ENCODE results near the gene ARMH1.

ARMH1 gene

DNA sequence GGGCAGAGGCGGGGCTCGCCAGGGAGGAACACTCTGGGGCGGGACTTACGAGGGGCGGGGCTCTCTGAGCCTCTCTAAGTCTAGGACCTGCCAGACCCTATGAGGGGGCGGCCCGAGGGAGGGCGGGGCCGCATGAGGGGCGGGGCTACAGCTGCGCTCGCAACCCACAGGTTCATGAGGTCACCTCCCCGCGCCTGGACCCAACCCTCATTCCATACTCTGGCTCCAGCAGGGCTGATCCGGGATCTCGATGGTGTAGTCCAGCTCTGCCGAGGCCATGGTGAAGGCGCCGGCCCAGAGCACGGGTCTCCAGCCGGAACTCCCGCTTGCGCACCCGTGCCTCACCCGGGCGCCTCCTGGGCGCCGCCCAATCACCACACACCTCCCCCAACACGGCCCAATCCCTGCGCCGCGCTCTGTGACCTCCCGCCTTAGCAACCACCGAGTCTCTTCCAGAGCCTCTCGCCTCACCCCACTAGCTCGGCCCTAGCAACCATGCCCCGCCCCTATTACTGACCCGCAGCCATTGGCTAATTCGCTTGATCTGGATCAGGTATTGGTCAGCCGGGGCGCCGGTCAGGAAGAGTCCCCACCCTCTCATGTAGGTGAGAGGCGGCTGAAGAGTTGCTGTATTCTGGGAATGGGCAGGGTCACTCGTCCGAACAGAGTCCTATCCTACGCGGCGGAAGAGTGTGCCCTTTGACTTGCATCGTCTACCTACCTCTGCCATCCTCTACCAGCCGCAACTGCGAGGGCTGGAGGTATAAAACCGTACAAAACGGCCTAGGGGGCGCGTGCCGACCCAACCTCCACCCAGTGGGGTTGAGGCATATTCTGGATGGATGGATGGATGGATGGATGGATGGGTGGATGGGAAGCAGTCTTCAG lies at the start of gene ARMH1, which contains the start of gene TMEM53:
Gene ARMH1 (plus strand): TSS at position 602 of the 888 bp plus-strand sequence. CDS start 14,984 bp downstream, outside the sequence.
Gene TMEM53 (minus strand): TSS at position 369 of the 888 bp plus-strand sequence. CDS start 90 bp downstream, at position 279.
- DNase-seq = peak; percentile 98 to 99 (median 99)

DNA sequence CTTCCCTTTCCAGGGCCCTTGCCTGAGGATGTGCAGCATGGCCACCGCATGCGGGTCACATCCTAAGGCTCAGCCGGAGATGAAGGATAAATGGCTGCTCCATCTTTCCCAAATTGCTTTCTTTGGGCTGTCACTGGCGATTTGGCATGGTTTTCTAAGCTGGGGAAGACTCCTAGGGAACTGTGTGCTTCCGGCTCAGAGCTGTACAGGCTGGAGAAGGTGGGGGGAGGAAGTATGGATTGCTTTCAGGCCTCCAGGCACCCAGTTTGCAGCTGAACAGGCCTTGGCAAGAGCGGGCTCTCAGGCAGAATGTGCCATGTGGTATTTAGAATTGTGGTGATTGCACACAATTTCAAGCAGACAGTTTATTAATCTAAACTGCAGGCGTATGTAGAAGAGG lies 49.2 kb upstream of the ARMH1 start:
- DNase-seq = no peak

DNA sequence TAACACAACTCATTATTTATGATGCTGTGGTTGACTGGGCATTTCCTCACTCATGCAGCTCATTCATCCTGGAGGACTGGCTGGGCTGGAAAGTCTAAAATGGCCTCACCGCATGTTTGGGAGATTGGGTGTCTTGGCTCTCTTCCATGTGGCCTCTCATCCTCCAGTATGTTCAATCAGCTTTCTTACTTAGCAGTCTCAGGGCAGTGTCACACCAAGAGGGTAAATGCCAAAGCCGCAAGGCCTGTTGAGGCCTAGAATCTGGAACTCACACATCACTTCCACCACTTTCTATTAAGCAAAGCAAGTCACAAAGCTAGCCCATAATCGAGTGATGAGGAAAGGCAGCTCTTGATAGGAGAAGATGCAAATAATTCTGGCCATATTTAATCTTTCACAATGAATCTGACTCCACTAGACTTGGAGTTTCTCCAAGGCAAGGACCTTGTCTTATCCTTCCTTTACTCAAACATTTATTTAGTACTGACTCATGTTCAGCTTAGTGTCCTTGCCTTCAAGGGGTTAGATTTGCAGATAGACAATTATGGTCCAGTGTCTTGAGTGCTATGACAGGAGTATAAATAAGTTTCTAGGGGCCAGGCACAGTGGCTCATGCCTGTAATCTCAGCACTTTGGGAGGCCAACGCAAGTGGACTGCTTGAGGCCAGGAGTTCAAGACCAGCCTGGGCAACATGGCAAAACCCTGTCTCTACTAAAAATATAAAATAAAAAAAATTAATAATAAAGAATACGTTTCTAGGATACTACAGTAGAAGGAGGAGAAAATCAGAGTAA lies 45.4 kb upstream of the ARMH1 start:
- DNase-seq = no peak

DNA sequence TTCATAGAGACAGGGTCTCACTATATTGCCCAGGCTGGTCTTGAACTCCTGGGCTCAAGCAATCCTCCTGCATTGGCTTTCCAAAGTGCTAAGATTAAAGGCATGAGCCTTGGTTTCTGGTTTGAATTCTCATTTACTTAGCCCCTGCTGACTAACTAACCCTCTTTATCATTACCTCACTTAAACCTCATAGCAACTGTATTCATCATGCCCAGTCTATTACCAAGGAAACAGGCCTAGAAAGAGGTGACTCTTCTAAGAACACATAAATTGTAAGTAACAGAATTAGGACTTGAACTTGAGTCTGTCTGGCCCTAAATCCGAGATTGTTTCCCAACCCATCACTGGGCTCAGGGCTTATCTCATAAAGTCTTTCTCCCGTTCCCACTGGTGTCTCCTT lies 44.4 kb upstream of the ARMH1 start:
- DNase-seq = no peak

DNA sequence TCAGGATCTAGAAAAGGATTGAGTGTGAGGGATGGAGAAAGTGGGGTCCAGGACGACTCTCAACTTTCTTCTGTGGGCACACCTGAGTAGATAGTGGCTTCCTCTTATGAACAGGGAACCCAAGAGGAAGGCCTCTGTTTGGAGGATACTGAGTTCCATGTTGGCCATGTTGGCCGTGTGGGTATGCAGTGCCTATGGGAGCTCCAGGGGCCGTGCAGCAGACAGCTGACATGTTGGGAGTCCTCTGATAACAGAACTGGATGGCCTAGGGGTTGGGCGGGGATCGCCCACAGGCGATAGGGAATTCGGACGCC lies 43.2 kb upstream of the ARMH1 start:
- DNase-seq = no peak

DNA sequence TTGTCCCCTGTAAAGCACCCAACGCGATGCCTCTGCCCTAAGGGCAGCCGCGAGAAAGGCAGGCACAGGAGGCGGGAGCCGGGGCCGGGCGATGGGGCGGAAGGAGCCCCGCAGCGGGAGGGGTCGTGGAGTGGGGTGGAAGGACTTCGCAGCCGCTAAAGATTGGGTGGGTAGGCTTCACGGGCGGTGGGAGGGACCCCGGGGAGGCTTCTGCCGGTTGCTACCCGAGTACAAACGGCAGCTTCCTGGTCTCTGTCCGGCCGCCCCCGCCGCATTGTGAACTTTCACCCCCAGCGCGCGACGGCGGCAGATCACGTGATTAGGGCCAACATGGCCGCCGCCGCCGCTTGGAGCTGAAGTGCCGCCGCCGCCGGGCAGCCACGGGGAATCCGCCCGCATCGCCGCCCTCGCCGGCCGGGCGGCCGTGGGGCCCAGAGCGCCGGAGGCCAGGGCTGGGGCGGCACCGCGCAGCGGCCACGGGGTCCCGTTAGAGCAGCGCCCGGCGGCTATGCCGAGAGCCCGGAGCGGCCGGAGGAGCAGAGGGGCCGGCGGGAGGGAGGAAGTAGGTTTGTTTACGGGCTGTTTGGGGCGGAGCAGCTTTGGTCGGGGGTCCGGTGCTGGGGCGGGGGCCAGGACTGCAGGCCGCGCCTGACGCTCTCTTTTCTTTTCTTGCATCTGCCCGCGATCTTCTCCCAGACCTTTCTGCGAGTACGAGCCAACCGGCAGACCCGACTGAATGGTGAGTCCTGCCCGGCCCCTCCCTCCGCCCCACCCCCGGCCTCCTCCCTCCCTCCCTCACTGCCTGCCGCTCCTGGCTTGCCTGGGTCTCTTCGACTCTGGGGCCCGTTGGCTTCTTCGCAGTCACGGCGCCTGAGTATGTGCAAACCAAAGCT lies 42.6 kb upstream of the ARMH1 start:
- DNase-seq = peak; percentile 86 to 89 (median 89)

DNA sequence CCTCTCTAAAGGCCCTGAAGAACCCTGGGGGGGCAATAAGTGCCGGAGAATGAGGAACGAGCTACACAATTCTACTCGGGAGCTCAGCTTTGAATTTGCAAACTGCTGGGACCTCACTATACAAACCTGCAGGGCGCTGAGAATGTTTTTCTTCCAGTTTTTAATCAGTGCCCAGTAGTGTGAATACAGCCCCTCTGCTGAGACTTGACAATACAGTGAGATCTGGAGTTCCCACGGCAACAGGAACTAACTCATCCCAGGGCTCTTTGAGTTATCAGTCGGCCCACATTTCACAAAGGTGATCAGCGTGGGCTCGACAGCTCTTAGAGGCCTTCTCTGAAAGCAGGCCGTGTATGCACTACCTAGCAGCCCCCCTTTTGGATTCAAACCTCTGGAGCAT lies 41.9 kb upstream of the ARMH1 start:
- DNase-seq = peak in 2 of 3 experiments; percentile 30 to 68

DNA sequence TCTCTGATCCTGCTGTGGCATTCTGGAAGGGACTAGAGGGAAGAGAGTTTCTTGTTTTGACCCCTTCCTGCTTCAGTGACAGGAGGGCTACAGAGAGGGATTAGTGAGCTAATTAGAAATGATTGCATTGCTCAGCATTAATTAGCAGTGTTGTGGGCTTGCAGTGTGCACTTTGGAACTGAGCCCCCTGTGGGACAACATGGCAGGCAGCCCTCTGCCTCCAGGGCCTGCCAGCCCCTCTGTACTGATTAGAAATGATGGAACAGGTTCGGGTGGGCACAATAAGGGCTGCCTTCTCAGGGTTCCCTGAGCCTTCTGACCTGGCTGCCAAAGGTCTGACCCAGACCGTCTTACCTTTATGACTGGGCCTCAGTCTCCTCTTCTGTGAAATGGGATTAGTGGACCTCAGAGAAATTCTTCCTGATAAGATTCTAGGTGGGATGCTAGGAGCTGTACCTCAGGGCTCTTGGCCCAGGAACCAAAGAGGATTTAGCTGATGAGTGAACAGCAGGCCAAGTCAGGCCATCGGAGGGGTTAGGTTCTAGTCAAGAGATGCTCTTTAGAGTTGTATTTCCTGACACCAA lies 39.8 kb upstream of the ARMH1 start:
- DNase-seq = no peak

DNA sequence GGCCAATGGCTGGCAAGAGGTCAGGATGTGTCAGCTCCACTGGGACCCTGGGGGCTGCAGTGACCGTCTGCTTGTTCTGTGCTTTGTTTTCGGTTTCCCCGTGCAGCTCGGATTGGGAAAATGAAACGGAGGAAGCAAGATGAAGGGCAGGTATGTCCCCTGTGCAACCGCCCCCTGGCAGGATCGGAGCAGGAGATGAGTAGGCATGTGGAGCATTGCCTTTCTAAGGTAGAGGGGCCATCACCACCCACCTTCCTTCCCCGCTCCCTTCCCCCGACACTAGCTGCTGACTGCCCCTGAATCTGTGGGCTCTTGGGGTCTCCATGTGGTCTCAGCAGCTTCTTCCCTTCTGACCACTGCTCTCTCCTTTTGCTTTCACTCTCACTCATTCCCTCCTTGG lies 39.1 kb upstream of the ARMH1 start:
- no peak for DNase-seq

DNA sequence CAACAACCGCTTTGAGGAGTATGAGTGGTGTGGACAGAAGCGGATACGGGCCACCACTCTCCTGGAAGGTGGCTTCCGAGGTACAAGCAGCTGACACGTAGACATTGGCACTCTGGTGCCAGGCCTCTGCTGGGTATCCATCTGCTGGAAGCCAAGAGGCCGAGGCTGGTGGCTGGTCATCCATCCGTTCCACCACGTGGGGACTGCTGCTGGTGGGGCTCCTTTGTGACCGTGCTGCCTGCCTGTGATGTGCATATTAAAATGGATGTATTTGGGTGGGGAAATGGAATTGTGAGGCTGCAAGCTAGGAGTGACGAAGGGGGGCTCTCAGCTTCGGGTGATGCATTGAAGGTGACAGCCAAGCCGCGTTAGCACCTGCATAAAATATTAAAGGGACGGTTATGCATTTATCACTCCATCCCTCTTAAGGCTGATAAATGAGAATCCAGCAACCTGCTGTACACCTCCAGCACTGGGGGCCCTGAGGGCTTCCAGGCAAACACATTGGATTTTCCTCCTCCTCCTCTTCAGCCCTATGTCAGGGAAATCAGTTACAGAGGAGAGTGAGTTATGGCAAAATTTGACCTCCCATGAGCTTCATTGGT lies 38.3 kb upstream of the ARMH1 start:
- DNase-seq = no peak

DNA sequence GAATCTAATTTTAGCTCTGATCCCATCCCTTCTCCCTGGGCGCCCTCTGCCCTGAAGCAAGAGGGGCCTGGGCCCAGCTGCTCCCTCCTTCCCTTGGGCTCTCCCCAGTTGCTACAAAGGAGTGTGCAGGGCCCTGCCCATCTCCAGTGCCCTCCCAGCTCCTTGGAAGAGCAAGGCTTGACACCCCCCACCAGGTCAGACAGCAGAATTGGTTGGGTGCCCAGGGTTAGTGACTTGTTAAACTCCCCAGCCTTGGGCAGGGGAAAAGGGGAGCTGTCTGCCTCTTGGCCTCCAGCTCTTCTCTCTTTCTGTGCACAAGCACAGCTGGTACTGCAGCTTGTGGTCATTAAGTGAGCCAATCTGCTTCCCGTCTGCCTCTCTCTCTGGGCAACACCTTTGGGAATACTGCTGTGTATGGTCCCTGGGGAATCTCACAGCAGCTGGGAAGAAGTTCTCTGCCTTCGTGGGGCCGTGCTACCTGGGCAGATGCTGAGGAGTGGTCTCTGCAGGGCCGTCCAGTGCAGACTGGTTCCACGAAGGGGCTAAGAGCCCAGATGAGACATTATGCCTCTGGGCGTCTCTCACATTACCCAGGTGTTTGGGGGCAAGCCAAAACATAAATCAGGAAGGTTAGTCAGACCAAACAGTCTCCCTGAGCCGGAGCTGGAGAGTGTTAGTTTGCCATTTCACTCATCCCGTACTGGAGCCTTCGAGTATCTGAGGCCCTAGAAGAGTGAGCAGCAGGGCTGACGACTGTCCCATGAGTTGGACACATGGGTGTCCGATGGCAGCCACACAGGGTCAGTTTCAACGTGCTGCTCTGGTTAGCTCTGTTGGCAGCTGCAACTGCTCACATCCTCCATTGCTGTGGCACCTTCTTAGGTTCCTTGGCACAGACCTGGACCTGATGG lies 37.6 kb upstream of the ARMH1 start:
- peak; percentile 32 to 60 (median 35) for DNase-seq

DNA sequence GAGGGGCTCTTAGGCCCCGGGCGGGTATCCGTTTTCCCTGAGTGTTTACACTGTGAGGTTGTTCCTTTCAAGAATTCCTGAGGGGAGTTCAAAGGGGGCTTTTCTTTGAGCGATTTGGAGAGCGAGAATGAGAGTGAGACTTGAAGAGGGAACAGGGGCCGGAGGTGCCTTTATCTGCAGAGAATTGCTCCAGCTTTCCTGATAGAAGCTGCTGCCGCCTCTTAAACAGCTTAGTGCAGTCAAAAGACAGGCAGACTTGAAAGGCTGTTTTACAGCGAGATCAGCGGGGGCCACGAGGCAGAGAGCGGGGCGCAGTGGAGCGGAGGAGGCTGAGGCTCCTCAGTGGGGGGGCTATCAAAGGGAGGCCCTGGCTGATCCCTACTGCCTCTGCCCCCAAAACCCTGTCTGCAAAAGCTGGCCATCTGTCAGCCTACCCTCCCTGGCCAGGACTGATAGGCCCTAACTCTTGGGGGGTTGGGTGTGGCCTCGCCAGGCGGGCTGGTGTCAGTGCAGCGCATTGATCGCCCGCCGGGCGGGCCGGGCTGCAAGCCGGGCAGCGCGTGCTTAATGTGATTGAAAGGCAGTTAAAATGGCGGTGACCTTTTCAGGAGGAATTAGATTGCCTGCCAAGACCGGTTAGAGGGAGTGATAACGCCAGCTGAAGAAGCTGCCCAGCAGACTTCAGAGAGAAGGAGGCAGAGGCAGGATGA lies 36.7 kb upstream of the ARMH1 start:
- DNase-seq = no peak

DNA sequence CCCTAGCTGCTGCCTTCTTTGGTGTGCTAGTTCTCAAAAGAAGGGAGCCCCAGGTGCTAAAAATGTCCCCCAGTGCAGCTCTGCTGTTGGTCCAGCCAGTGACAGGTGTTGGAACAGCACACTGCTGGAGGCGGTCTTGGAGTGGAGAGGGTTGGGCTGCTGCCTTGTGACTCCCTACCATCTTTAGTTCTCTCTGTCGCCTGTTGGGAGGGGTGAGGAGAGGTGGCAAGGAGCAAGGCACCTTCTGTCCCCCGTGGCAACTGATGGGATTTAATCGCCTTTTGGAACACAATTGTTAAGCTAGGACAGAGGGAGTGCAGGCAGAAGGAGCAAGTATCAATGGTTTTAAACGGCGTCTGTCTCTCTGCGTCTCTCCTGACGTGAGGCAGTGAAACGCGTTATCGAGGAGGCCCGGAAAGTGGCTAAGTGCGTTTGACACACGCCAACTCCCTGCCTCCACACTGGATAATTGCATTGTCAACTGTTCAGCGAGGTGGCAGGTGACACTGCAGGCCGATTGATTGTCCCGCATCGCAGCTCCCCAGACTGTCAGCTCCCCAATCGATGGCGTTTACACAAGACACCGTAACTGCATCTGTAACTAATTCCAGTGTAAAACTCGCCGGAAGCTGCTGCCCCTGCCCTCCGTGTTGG lies 34.2 kb upstream of the ARMH1 start:
- DNase-seq = peak; percentile 64 to 96 (median 90)

DNA sequence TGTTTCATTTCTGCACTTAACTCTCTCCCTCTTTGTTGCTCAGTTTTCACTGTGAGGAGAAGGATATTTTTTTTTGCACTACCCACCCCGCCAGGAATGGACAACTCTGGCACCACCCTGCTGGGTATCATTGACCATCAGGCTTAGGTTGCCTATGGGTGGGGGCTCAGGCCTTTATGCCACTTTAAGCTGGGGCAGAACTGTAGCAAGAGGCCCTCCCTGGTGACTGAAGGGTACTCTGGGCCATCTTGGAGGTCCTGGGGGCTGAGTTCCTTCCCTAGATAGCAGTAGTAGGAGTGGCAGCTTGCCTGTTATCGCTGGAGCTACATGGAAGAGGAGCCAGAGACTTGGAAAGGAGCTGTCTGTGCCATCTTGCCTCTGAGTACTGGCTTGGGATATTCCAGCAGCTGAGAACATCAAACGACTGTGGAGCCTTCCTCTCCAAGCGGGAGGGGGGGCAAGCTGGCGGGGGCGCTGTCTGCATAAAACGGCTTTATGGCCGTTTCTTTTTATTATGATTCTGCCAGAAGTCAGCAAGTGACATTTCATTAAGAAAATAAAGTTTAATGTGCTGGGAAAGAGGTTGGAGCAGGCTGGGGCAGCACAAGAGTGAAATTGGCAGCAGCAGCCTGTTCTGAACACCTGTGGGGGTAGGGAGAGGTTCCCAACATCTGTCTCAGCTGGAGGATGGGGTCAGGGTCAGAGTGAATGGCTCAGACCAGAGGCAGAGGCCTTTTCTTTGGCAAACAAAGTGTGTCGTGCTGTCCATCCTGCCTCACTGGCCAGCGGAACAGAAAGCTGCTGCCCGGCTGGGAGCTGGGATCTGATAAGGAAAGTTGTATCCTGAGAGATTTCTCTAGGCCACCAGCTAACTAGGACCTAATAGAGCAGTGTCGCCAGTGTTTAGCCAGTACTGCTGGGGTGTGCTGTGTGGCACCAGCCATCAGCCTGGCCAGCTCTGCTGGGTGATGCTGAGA lies 33.1 kb upstream of the ARMH1 start:
- DNase-seq = no peak

DNA sequence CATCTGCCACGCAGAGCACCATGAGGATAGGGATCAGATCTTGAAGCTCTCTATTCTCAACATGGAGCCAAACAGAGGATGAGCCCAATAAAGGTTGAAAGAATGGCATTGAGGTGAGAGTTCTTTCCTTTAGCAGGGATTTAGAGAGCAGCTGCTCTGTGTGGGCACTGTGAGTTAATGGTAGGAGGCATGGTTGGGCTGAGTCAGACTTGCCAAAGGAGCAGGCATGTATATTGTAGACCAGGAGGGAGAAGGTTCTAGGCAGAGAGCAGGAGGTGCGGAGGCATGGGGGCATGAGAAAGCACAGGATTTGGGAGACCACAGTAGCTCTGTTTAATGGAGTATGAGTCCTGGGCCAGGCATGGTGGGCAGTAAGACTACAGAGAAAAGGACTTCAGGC lies 32.3 kb upstream of the ARMH1 start:
- DNase-seq = no peak

DNA sequence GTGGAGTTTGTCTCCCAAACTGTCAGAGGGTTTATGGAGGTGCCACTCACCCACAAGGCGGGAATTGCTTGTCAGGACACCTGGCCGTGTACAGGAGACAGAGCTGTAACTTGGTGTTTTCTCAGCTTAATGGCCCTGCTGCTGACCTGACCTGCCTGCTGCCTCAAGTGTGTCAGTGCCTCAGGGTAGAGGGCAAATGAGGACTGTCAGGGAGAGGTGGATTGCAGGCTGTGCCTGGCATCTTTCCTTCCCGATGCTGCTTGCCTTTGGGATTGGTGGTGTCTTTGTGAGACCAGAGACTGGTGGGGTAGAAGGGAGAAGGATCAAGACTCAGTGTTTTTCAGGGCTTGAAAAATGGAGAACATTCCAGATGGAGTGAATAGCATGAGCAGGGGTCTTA lies 31.6 kb upstream of the ARMH1 start:
- DNase-seq = peak; percentile 23 to 68 (median 39)

DNA sequence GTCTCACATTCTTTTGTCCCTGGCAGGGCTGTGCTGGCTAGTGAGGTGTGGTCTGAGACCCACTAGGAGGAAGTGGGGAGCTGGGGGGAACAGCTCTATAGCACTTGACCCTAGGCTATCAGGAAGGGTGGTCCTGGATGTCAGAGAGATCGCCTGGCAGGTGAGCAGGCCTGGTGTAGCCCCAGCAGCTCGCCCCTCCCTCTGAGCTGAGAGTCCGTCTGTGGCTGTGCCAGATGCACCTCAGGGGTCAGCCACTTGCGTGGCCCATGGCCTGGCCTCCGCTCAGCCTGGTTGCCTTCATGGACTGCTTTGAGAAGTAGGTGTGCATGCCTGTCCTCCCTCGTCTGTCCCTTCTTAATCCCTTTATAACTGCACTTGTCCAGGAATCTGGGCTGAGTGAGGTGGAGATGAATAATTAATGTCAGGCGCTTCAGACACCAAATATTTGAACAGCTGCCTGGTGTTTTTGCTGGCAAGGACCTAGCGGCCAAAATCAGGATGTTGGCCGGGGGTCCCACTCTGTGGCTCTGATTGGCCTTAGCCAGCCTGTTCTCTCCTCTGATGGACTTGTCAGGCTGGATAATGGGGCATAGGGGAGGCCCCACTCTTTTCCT lies 30.7 kb upstream of the ARMH1 start:
- peak in 2 of 3 experiments; percentile 42 to 83 for DNase-seq

DNA sequence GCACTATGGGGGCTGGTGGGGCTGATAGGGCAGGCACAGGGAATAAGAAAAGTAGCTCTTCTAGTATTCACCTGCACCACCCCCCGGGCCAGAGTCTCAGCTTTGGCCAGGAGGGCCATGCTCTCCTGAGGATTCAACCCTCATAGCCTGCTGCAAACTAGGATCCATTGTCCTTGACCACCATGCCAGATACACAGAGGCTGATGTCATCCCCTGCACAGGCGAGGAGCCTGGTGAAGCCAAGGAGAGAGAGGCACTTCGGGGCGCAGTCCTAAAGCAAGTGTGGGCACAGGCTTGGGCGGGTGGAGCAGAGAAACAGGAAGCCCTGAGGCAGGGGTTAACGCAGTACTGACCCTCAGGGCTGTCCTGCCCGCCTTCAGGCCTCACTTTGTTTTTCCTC lies 29.7 kb upstream of the ARMH1 start:
- DNase-seq = no peak

All from NCI-H1417 (cell line).